ENCODE measurements around the gene MMADHC.
"Not testable (repeated sequence)": the region's sequence is repeated elsewhere in the genome, so short reads cannot be mapped to it uniquely, and the experiment has no call there.

Gene MMADHC

GRCh38 chr2:149595056-149595963 is 7.7 kb upstream of the MMADHC start:
- H3K27ac ChIP-seq = peak overlapping the region; percentile 23
- no peak for DNase-seq (ENCODE audit: low read depth, low spot score)

- DNase-seq (ENCODE audit: low read depth, low spot score) = no peak
- peak overlapping the region; percentile 23 for H3K27ac ChIP-seq
Measured at GRCh38 chr2:149594411-149594810, 6.8 kb upstream of the MMADHC start.

GRCh38 chr2:149587950-149588487 is 444 bp upstream of the MMADHC start:
- no peak for DNase-seq (ENCODE audit: low read depth, low spot score)
- H3K27ac ChIP-seq = peak overlapping the region; percentile 91

GRCh38 chr2:149586898-149587219 is 716 bp downstream of the MMADHC start:
- H3K27ac ChIP-seq = peak overlapping the region; percentile 91
- DNase-seq (ENCODE audit: low read depth, low spot score) = no peak

- no peak for DNase-seq (ENCODE audit: low read depth, low spot score)
- peak overlapping the region; percentile 91 for H3K27ac ChIP-seq
Measured at GRCh38 chr2:149586063-149586462, 1.5 kb downstream of the MMADHC start.

GRCh38 chr2:149585166-149585885 is 2.2 kb downstream of the MMADHC start:
- H3K27ac ChIP-seq = peak overlapping the region; percentile 91
- DNase-seq (ENCODE audit: low read depth, low spot score) = no peak

GRCh38 chr2:149579972-149580882 is 7.3 kb downstream of the MMADHC start:
- no peak overlapping the region for H3K27ac ChIP-seq

GRCh38 chr2:149577269-149577668 is 10.3 kb downstream of the MMADHC start:
- no peak overlapping the region for H3K27ac ChIP-seq
- DNase-seq (ENCODE audit: low read depth, low spot score) = no peak

More at GRCh38 chr2:149579972-149580882, 7.3 kb downstream of the MMADHC start:
- DNase-seq (ENCODE audit: low read depth, low spot score) = no peak

- no peak overlapping the region for H3K27ac ChIP-seq
- DNase-seq (ENCODE audit: low read depth, low spot score) = no peak
Measured at GRCh38 chr2:149575752-149576151, 11.8 kb downstream of the MMADHC start.

- DNase-seq (ENCODE audit: low read depth, low spot score) = no peak
- no peak overlapping the region for H3K27ac ChIP-seq
Measured at GRCh38 chr2:149575277-149575676, 12.3 kb downstream of the MMADHC start.

- no peak overlapping the region for H3K27ac ChIP-seq
- no peak for DNase-seq (ENCODE audit: low read depth, low spot score)
Measured at GRCh38 chr2:149573760-149574159, 13.8 kb downstream of the MMADHC start.

GRCh38 chr2:149572102-149572953 is 15.2 kb downstream of the MMADHC start:
- H3K27ac ChIP-seq = no peak overlapping the region
- no peak for DNase-seq (ENCODE audit: low read depth, low spot score)

GRCh38 chr2:149568138-149568537 is 19.4 kb downstream of the MMADHC start:
- H3K27ac ChIP-seq = no peak overlapping the region
- DNase-seq (ENCODE audit: low read depth, low spot score) = no peak

GRCh38 chr2:149566652-149567051 is 20.9 kb downstream of the MMADHC start:
- no peak for DNase-seq (ENCODE audit: low read depth, low spot score)
- H3K27ac ChIP-seq = no peak overlapping the region

GRCh38 chr2:149565625-149566024 is 21.9 kb downstream of the MMADHC start:
- H3K27ac ChIP-seq; DNase-seq (ENCODE audit: low read depth, low spot score): not testable (repeated sequence)

- DNase-seq (ENCODE audit: low read depth, low spot score) = no peak
- H3K27ac ChIP-seq = no peak overlapping the region
Measured at GRCh38 chr2:149564983-149565382, 22.6 kb downstream of the MMADHC start.

GRCh38 chr2:149564097-149564496 is 23.5 kb downstream of the MMADHC start:
- no peak for DNase-seq (ENCODE audit: low read depth, low spot score)
- no peak overlapping the region for H3K27ac ChIP-seq

GRCh38 chr2:149562324-149562723 is 25.3 kb downstream of the MMADHC start:
- no peak overlapping the region for H3K27ac ChIP-seq
- no peak for DNase-seq (ENCODE audit: low read depth, low spot score)

- H3K27ac ChIP-seq = no peak overlapping the region
- DNase-seq (ENCODE audit: low read depth, low spot score) = no peak
Measured at GRCh38 chr2:149561309-149561926, 26.2 kb downstream of the MMADHC start.

Measured in epithelial cell of prostate (primary cell).